ENCODE data around the gene RAB11FIP3.

The RAB11FIP3 gene

DNA sequence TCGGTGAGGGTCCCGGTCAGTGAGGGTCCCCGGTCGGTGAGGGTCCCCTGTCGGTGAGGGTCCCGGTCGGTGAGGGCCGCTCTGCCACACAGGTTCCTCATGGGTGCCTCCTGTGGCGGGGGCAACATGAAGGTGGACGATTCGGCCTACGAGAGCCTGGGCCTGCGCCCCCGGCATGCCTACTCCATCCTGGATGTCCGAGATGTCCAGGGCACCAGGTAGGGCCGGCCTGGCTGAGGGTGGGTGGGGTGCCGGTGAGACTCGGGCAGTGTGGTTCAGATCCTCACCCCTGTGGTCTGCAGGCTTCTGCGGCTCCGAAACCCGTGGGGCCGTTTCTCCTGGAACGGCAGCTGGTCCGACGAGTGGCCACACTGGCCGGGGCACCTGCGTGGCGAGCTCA, 125.8 kb downstream of the RAB11FIP3 start:
- DNase-seq (ENCODE audit: low read depth in 2 of 3, low spot score in 2 of 3), result no peak

DNA sequence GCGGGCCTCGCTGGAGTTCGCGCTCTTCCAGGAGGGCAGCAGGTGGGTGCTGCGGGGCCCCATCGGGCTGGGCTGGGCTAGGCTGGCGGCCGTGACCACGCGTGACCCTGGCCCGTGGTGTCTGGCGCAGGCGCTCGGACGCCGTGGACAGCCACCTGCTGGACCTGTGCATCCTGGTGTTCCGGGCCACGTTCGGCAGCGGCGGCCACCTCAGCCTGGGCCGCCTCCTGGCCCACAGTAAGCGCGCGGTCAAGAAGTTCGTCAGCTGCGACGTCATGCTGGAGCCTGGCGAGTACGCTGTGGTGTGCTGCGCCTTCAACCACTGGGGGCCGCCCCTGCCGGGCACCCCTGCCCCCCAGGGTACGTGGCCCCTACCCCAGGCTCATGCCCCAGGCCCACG, 126.7 kb downstream of the RAB11FIP3 start:
- no peak for DNase-seq (ENCODE audit: low read depth in 2 of 3, low spot score in 2 of 3)

DNA sequence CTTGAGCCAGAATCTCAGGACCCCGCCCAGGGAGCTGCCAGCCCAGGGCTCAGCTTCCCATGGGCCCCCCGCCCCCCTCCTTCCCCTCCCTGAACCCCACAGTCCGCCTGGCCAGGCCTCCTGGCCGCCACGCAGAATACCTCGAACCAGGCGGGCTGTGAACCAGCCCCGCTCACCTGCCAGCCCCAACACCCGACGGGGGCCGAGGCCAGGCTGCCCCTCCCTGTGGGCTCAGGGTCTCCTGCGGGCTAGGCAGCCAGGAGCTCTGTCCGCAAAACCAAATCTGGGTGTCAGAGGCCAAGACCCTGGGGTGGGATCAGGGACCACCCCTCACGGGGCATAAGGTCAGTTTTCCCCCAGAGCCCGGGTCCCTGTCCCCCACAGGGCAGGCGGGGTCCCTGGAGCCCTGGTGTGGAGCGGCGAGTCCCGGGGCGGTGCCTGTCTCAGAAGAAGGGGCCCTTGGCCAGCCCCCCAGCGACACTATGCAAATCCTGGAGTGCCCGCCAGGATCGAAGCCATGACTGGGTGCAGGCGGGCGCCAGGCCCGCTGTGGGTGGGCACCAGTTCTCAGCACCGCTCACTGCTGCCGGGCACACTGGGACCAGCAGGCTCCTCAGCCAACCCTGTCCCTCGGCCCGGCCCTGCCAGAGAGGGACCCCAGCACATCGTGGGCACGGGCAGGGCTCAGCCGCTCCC, 128.3 kb downstream of the RAB11FIP3 start:
- DNase-seq (ENCODE audit: low read depth in 2 of 3, low spot score in 2 of 3), result no peak

DNA sequence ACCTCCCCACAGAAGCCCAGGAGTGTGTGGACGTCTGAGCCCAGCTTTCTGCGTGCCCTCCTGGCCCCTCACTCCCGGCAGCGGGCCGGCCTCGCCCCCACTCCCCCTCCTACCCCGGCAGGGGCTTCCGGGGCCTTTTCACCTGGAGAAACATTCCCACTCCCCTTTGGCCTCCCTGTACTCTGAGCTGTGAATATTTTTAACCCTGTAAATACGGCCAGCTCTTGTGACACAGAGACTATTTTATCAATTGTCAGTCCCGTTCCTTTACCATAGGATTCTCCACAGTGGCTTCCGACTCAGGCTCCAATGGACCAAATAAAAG, 128.8 kb downstream of the RAB11FIP3 start:
- DNase-seq (ENCODE audit: low read depth in 2 of 3, low spot score in 2 of 3), result no peak

DNA sequence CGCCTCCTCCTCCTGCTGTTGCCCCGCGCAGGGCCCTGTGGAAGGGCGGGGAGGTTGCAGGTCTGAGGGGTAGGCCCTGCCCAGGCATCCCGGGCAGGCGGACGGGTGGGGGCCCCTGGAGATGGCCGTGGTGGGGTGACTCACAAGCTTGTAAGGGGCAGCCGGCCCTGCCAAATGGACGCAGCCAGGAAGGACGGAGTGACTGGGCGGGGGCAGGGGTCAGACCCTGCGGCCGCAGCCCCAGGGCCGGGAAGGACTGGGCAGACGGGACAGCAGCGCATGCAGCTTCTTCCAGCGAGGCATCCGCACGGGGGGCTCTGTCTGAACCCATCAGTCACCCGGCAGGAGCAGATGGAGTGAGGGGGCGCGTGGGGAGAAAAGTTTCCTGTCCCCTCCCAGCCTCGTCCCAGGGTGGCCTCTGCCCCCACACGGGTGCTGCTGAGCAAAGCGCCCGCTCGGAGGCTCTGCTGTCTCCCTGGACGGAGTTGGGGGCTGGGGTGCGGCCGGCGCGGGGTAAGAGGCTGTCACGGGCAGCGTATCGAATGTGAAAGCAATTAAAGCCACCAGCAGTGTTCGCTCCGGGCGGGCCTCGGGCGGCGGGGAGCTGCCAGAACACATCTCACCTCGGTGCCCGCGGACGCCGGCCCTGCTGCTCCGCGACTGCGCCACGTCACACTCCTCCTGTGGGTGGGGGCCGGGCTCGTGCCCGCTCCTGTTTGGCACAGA, 129.4 kb downstream of the RAB11FIP3 start:
- DNase-seq (ENCODE audit: low read depth in 2 of 3, low spot score in 2 of 3), result no peak

DNA sequence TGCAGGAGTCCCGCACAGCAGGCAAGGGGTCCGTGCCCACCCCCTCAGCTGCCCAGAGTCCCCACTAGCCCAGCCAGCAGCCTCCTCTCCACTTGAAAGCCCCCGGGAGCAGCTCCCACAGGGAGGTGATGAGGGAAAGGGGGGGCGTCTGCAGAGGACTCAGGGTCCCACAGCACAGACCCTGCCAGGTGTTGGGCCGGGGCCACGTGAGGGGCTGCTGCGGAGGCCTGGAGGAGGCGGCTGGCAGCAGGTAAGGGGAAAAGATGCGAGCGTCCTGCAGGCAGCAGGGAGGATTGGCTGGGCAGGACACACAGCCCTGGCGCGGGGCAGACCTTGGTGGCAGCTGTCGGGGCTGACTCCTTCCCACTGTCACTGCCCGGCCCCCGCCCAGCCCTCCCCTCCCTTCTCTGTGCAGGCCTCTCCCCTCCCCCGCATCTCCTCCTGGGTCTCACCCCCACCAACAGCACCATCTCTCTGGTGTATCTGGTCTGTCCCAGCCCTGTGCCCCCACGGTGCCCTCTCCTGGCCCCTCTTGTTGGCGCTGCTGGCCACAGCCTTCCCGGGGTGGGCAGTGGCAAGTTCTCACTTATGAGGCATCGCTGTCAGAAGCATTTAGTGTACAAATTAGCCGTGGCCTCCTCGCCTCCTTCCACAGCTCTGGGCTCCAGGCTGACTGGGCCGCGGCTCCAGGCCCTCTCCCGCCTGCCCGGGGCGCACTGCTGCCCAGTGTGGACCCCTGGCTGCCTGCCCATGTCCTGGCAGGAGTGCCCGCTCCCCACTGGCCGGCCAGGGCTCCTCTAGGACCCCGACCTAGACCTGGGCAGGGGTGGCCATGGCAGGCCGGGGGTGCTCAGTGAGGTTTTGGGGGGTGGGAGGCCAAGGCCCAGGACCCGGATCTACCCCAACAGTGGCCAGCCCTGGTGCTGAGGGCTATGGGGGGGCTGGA, 130.4 kb downstream of the RAB11FIP3 start:
- no peak for DNase-seq (ENCODE audit: low read depth in 2 of 3, low spot score in 2 of 3)

DNA sequence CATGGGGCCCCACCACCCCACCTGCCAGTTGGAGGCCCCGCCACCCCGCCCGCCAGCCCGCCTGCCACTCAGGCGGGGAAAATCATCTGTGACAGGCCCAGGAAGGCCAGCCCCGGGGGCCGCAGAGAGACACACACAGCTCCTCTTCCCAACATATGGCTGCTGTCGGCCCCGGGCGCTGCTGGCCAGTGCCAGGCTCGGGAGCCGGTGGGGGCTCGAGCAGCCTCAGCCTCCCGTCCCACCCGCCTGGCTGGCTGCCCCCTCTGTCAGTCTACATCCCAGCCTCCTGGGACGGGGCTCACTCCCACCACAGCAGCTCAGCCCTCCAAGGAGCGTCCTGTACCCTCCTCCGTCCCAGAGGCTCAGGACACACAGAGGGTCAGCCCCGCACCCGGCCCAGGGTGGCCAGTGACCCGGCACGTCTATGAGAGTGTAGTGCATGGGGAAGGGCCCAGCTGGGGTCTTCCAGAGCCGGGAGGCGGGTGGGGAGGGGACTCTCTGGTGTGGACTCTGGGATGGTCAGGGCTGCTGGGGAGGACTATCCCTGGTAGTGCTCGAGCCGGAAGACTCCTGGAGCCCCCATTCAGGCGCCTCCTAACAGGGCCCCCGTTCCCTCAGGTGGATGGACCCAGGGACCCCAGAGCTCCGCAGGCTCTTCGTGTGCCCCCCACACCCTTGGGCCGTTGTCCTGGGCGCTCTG, 131.2 kb downstream of the RAB11FIP3 start:
- no peak for DNase-seq (ENCODE audit: low read depth in 2 of 3, low spot score in 2 of 3)

DNA sequence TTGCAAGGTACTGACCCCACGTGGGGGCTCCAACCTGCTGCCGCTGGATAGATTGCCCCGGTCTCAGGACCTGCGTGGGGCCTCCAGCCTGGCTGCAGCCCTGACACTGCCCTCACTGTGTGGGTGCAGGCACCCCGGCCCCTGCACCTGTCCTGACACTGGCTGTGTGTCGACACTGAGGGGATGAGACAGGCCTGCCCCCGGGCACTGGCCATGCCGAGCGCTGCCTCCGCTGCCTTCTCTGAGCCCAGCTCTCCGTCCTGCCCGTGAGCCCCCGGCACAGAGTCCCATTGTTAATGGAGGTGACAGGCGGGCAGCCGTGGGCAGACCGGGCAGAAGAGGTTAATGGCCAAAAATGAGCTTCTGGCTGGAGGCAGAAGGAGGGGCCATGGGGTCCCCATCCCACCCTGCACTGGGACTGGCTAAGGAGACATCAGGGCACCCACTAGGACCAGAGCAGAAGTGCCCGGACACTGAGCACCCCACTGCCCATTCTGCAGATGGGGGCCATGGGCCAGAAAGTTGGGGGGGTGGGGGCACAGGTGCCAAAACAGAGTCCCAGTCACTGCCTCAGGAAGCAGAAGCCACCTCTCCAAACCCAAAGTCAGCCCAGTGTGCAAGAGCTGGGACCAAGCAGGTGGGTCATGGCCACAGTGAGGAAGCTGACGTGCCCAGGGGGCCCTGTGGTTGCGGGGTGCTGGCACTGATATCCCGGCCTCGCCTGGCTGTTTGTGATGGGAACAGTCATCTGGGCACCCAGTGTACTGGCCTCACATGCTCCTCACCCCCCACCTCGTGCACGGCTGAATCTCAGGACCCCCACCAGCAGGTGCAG, 132.2 kb downstream of the RAB11FIP3 start:
- no peak for DNase-seq (ENCODE audit: low read depth in 2 of 3, low spot score in 2 of 3)

DNA sequence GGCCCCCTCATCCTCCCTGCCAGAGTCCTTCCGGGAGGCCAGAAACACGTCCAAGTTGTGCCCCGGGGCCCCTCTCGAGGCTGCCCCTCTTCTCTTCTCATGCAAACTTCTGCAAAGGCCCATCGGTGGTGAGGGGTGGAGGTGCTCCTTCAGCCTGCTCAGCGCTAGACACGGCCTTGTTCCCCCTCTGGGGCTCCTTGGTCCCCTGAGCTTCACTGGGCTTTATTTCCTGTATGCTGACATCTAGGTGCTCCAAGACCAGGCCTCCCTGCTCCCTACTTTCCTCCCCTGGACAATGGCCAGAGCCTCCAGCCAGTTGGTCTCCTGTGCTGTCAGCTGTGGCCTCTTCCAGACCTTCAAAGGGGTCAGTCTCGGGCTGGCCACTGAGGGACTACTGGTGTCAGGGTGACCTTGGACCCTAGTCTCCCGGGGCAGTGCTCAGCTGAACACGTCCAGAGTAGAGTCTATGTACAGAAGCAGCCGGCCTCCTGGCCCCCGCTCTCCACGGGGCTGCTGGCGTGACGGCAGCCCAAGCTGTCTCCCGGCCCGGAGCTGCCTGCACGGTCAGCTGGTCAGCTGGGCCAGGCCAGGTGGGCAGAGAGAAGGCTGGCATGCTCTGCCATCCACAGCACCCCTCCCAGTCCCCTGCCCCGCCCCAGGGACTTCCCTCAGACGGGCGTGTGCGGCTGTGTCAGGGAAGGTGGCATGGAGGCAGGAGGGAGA, 133.0 kb downstream of the RAB11FIP3 start:
- no peak for DNase-seq (ENCODE audit: low read depth in 2 of 3, low spot score in 2 of 3)

DNA sequence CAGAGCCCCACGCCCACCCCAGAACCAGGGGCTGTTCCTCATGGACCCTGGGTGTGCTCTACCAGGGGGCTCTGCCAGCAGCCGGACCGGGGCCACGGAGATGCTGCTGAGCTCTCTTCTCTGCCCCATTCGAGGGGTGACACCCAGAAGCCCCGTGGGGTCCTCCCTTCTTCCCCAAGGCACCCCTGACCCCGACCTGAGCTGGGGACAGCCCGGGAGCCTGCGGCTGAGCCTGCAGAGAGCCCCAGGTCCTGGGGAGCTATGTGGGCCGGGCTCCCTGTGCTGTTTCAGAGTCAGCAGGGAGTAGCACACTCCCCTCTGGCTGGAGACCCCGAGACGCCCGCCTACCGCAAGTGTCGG, 133.6 kb downstream of the RAB11FIP3 start:
- no peak for DNase-seq (ENCODE audit: low read depth in 2 of 3, low spot score in 2 of 3)

DNA sequence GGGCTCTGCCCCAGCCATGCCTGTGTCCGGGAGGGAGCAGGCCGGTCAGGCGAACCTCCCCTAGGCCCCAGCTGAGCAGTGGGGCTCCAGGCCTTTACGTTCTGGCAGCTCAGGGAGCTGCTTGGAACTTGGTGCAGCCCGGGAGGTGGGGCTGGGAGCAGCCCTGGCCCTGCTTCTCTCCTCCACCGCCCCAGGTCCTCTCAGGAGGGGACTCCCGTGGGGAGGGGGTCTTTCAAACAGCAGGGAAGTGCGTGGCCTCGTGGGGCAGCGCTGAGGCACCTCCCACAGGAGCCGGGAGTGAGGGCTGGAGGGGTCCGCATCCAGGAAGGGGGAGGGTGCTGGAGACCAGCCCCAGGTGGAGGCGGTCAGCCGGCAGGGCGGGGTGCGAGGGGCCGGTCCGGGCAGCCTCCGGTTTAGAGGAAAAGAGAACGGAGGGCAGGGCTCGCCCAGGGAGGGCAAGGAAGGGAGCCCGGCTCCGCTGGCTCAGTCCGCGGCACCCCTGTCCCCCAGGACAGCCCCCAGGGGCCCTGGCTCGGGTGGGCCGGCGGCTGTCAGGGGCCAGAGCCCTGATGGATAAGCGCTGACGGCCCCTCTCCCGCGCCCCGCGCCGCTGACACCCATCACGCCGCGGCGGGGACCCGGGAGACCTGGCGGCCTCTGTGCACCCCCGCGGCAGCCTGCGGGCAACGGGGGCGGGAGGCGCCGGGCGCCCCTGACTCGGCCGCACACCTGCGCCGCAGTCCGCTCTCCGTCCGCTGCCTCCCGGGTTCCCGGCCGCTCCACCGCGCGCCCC, 134.2 kb downstream of the RAB11FIP3 start:
- no peak for DNase-seq (ENCODE audit: low read depth in 2 of 3, low spot score in 2 of 3)

DNA sequence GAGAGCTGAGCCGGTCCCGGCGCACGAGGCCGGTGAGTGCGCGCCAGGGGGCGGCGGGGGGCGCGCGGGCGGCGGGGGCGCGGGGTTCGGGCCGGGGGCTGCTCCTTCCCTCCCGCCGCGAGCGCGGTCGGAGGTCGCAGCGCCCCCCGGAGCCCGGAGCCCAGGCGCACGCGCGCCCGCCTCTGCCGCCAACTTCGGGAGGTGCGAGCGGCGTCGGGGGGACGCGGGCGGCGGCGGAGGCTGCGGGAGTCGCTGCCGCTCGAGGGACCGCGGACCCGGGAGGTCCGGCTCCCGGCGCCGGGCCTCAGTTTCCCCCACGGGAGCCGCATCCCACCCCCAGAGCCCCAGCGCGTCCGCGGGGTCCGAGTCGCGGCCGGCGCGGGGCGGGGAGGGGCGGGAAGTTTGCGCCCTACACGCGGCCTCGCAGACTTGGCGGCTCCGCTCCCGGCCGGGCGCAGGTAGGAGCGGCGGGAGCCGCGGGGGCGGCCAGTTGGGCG, 134.8 kb downstream of the RAB11FIP3 start, which contains the start of gene PRR35:
PRR35 (plus strand) TSS at position 191 of the 497 bp plus-strand sequence. CDS start 2,901 bp downstream, outside the sequence.
- no peak for DNase-seq (ENCODE audit: low read depth in 2 of 3, low spot score in 2 of 3)

DNA sequence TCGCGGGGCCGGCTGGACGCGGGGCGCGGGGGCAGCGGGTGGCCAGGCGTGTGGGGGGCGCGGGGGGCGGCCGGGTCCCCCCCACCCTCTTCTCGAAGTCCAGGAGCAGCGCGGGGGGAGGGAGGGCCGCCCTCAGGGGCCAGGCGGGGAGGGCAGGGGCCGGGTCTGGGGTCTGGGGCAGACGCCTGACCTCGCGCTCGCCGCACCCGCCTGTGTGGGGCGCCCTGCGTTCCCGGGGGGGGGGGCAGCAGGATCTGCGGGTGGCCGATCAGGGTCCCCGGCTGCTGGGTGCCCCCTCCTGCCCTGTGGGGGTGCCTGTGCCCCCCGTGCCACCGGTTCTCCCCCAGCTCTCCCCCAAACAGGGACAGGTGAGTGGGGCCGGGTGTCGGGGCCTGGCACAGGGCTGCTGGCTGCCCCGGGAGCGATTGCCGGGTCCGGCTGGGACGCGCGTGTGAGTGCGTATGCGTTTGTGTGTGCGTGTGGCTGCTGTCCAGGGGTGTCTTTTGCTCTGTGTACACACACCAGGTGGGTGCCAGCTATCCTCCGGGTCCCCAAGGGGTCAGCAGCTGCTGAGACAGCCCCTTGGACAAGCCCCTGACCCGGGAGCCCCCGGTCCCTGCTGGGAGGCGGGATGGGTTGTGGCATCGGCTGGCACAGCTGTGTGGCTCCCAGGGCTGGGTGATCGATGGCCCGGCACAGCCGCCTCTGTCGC, 135.4 kb downstream of the RAB11FIP3 start:
- no peak for DNase-seq (ENCODE audit: low read depth in 2 of 3, low spot score in 2 of 3)

DNA sequence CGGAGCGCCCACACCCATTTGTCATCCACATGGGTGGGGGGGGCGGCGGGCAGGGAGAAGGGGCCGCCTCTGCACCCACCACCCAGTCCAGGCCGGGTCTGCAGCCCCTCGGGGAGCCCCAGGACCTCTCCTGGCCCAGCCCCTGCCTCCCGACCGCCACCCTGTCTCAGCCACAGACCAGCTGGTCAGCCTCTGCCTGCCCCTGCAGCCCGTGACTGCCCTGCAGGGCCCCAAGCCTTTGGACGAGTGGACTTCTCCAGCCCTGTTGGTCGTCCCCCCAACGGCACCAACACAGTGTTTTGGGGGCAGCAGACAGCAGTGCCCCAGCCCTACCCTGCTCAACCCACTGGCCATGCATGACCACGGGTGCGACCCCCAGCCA, 136.0 kb downstream of the RAB11FIP3 start:
- no peak for DNase-seq (ENCODE audit: low read depth in 2 of 3, low spot score in 2 of 3)

DNA sequence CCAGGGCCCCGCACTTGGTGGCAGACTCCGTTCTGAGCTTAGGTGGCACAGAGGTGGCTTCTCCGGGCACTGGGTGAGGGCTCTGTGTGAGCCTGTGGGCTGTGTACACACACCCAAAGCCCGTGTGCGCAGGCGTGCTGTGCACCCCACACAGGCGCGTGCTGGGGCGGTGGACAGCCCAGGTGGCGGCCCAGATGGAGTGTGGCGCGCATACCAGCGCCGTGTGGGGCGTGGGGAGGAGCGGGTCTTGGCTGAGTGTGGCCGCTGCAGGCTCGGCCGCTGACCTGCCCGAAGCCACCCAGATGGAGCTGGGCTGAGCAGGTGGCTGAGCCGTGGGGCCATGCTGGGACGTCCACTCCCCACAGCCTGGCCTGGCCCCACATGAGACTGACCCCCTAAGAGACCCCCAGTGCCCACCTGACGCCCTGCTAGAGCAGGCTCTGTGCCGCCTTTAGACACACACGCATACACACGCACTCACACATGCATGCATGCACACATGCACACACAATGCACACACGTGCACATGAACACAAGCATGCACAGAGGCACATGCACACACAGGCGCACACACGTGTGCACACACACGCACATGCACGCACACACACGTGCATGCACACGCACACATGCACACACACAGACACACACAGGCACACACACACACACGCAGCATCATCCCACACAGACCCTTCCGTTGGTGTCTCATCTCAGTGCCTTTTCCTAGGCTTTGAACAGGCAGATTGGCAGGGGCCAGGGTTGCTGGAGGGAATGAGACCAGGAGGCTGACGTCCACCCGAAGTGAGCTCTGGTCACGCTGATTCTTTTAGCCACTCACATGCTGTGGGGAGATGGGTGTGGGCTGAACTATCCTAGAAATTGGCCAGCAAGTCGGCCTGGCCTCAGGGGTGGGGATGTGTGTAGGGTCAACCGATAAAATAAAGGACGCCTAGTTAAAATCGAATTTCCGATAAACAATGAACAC, 136.8 kb downstream of the RAB11FIP3 start:
- DNase-seq (ENCODE audit: low read depth in 2 of 3, low spot score in 2 of 3), result no peak

DNA sequence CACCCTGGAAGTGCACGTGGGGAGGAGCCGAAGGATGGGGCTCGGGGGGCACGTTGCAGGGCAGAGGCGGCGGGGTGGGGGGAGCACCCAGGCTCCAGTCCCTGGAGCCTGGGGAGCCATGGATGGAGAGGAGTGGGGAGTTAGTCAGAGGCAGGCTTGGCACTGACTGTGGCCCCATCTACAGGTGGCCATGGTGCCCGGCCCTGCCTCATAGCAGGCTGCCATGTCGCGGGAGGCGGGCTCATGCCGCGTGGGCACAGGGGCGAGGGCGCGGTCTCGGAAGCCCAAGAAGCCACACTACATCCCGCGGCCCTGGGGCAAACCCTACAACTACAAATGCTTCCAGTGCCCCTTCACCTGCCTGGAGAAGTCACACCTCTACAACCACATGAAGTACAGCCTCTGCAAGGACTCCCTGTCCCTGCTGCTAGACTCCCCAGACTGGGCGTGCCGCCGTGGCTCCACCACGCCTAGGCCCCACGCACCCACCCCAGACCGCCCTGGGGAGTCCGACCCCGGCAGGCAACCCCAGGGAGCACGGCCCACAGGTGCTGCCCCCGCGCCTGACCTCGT, 137.7 kb downstream of the RAB11FIP3 start:
- DNase-seq (ENCODE audit: low read depth in 2 of 3, low spot score in 2 of 3), result no peak
